ENCODE measurements around the gene CHST8.

CHST8 gene, protein sequence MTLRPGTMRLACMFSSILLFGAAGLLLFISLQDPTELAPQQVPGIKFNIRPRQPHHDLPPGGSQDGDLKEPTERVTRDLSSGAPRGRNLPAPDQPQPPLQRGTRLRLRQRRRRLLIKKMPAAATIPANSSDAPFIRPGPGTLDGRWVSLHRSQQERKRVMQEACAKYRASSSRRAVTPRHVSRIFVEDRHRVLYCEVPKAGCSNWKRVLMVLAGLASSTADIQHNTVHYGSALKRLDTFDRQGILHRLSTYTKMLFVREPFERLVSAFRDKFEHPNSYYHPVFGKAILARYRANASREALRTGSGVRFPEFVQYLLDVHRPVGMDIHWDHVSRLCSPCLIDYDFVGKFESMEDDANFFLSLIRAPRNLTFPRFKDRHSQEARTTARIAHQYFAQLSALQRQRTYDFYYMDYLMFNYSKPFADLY

DNA sequence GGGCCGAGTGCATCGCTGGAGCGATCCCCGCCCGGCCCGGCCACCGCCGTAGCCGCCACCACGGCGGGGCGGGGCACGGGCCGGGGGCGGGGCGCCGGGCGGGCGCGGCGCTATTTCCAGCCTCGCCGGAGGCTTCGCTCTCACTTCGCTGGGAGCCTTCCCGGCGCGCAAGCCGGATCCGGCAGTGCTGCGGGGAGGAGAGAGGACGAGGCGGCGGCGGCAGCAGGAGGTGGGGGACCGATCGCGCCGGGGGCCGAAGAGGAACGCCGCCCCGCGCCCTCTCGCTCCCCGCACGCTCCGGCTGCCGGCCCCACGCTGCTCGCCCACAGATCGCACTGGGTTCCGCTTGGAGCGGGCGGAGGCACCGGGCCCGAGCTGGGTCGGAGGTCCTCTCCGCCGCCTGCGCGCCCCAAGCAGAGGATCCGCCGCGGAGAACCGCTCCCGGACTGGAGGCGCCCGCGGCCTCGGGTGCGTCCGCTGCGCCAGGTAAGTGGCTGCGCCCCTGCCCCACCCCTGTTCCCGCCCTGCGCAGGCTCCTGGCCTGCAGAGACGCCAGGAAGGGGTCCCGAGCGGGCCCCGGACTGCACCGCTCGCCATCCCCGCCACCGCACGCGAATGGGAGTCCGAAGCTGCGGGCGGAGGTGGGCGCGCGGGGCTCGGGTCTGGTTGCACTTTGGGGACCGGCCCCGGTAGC is at the start of gene CHST8:
Gene CHST8 (plus strand): TSS at position 143 of the 694 bp plus-strand sequence. CDS start 67,309 bp downstream, outside the sequence.
- TF ChIP-seq, protein P1, sequence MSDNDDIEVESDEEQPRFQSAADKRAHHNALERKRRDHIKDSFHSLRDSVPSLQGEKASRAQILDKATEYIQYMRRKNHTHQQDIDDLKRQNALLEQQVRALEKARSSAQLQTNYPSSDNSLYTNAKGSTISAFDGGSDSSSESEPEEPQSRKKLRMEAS (IDR thresholded peaks at IDR 0.05) = no peak
- TF ChIP-seq NFIC (IDR thresholded peaks at IDR 0.05) = no peak
- TF ChIP-seq TAF1 (IDR thresholded peaks at IDR 0.05; ENCODE audit: low read depth) = no peak

DNA sequence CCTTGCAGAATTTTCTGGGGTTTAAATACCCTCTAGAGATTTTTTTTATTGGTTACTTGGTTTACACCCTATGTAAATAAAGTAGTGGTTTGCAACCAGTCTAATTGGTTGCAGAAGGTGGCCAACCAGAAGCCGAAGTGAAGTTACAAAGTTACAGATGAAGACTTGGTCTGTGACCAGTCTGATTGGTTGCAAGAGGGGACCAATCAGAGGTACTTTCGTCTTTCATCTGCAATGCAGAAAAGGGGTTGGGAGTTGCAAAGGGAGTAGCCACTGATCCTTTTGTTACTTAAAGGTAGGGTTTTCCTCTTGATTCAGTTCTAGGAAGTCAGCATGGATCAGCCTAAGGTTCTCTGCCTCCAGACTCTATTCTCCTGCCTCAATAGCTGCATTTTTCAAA is 48.8 kb upstream of the CHST8 start:
- TF ChIP-seq FOXM1 (IDR thresholded peaks at IDR 0.05; ENCODE audit: borderline replicate concordance, low read depth) = no peak
- TF ChIP-seq YY1 (IDR thresholded peaks at IDR 0.05; ENCODE audit: low read depth) = no peak
- TF ChIP-seq, protein P1 (IDR thresholded peaks at IDR 0.05) = no peak
- TF ChIP-seq ZBTB7A (IDR thresholded peaks at IDR 0.05; ENCODE audit: low read depth) = no peak
- no peak for TF ChIP-seq TAF1 (IDR thresholded peaks at IDR 0.05; ENCODE audit: low read depth)
- no peak for TF ChIP-seq NFIC (IDR thresholded peaks at IDR 0.05)
- TF ChIP-seq RAD21 (IDR thresholded peaks at IDR 0.05; ENCODE audit: low read depth) = no peak
- TF ChIP-seq, protein P2, sequence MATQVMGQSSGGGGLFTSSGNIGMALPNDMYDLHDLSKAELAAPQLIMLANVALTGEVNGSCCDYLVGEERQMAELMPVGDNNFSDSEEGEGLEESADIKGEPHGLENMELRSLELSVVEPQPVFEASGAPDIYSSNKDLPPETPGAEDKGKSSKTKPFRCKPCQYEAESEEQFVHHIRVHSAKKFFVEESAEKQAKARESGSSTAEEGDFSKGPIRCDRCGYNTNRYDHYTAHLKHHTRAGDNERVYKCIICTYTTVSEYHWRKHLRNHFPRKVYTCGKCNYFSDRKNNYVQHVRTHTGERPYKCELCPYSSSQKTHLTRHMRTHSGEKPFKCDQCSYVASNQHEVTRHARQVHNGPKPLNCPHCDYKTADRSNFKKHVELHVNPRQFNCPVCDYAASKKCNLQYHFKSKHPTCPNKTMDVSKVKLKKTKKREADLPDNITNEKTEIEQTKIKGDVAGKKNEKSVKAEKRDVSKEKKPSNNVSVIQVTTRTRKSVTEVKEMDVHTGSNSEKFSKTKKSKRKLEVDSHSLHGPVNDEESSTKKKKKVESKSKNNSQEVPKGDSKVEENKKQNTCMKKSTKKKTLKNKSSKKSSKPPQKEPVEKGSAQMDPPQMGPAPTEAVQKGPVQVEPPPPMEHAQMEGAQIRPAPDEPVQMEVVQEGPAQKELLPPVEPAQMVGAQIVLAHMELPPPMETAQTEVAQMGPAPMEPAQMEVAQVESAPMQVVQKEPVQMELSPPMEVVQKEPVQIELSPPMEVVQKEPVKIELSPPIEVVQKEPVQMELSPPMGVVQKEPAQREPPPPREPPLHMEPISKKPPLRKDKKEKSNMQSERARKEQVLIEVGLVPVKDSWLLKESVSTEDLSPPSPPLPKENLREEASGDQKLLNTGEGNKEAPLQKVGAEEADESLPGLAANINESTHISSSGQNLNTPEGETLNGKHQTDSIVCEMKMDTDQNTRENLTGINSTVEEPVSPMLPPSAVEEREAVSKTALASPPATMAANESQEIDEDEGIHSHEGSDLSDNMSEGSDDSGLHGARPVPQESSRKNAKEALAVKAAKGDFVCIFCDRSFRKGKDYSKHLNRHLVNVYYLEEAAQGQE (IDR thresholded peaks at IDR 0.05; ENCODE audit: low read depth) = no peak
- no peak for TF ChIP-seq EGR1 (IDR thresholded peaks at IDR 0.05)
- no peak for TF ChIP-seq CREB1 (IDR thresholded peaks at IDR 0.05; ENCODE audit: low read depth)
- no peak for TF ChIP-seq EP300 (IDR thresholded peaks at IDR 0.05; ENCODE audit: borderline replicate concordance)
- TF ChIP-seq, protein P3, sequence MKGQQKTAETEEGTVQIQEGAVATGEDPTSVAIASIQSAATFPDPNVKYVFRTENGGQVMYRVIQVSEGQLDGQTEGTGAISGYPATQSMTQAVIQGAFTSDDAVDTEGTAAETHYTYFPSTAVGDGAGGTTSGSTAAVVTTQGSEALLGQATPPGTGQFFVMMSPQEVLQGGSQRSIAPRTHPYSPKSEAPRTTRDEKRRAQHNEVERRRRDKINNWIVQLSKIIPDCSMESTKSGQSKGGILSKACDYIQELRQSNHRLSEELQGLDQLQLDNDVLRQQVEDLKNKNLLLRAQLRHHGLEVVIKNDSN (IDR thresholded peaks at IDR 0.05) = no peak
- no peak for TF ChIP-seq CEBPB (IDR thresholded peaks at IDR 0.05)

DNA sequence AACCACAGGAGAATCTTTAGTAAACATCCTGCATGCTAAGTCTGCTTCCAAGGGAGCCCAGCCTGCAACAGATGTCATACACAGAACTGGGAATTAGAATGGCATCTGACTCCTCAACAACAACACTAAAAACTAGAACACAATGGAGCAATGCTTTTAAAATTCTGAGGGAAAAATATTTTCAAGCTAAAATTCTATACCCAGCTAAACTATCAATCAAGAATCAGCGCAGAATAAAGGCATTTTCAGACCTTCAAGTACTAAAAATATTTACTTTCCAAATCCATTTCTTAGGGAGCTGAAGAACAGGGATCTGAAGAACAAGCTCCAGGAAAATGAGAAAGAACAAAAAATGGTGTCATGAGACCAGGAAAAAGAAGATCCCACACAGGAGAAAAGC is 46.9 kb upstream of the CHST8 start:
- TF ChIP-seq CREB1 (IDR thresholded peaks at IDR 0.05; ENCODE audit: low read depth) (no peak), CEBPB (IDR thresholded peaks at IDR 0.05) (no peak)
- TF ChIP-seq, protein P1 (IDR thresholded peaks at IDR 0.05) = no peak

DNA sequence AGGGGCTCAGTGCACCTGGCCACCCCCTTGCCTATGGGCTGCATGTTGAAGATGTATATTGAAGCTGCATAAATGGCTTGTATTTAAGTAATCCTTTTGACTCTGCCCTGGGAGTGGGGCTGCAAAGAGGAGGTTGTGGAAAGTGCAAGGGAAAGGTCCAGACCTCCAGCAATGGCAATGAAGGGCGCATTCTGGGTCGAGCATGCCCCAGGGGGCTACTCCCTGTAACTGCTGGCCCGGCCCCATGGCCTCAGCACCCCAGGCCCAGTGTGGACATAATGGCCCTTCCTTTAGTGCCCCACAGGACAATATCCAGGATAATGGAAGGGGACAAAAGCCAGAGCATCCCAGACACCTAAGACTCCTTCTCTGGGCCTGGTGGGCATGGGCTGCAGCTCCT is 43.1 kb upstream of the CHST8 start:
- TF ChIP-seq ZBTB7A (IDR thresholded peaks at IDR 0.05; ENCODE audit: low read depth) (no peak), EP300 (IDR thresholded peaks at IDR 0.05; ENCODE audit: borderline replicate concordance) (no peak), YY1 (IDR thresholded peaks at IDR 0.05; ENCODE audit: low read depth) (no peak), CREB1 (IDR thresholded peaks at IDR 0.05; ENCODE audit: low read depth) (no peak), TCF12 (IDR thresholded peaks at IDR 0.05; ENCODE audit: low read depth) (no peak), NFIC (IDR thresholded peaks at IDR 0.05) (no peak), EGR1 (IDR thresholded peaks at IDR 0.05) (no peak), RAD21 (IDR thresholded peaks at IDR 0.05; ENCODE audit: low read depth) (no peak), FOXM1 (IDR thresholded peaks at IDR 0.05; ENCODE audit: borderline replicate concordance, low read depth) (no peak), CEBPB (IDR thresholded peaks at IDR 0.05) (no peak), TAF1 (IDR thresholded peaks at IDR 0.05; ENCODE audit: low read depth) (no peak), TEAD4 (IDR thresholded peaks at IDR 0.05) (no peak)
- TF ChIP-seq, protein P2 (IDR thresholded peaks at IDR 0.05; ENCODE audit: low read depth) = no peak
- TF ChIP-seq, protein P3 (IDR thresholded peaks at IDR 0.05) = no peak
- TF ChIP-seq, protein P1 (IDR thresholded peaks at IDR 0.05) = no peak

DNA sequence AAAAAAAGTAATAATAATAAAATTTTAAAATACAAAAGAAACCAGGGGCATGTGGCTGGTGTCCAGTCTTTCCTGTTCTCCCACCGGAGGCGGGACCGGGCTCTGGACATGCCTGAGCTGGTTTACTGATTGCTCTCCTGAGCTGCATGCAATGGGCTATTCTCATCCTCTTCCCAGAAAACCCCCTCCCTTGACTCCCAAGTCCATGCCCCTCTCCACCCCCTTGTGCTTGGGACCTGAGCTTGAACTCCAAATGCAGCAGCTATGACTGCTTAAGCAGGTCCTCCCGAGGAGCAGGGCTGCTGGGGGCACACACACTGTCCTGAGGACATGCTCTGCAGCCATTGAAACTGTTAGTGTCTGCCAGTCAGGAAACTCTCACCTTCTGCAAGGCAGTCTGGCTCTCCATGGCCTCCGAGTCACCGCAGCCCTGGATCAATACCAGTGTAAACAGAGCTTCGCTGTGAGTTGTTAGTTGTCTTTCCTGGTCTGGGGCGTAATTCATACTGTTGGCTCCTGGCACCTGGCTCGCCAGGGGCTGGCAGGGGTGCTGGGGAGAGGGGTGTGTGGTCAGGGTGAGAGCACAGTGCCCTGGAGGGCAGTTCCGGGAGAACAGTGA is 41.6 kb upstream of the CHST8 start:
- TF ChIP-seq YY1 (IDR thresholded peaks at IDR 0.05; ENCODE audit: low read depth) = no peak
- no peak for TF ChIP-seq FOXM1 (IDR thresholded peaks at IDR 0.05; ENCODE audit: borderline replicate concordance, low read depth)
- TF ChIP-seq, protein P1 (IDR thresholded peaks at IDR 0.05) = no peak
- TF ChIP-seq TEAD4 (IDR thresholded peaks at IDR 0.05) = no peak
- no peak for TF ChIP-seq EP300 (IDR thresholded peaks at IDR 0.05; ENCODE audit: borderline replicate concordance)
- no peak for TF ChIP-seq TCF12 (IDR thresholded peaks at IDR 0.05; ENCODE audit: low read depth)
- TF ChIP-seq, protein P2 (IDR thresholded peaks at IDR 0.05; ENCODE audit: low read depth) = no peak
- TF ChIP-seq, protein P3 (IDR thresholded peaks at IDR 0.05) = no peak
- TF ChIP-seq RAD21 (IDR thresholded peaks at IDR 0.05; ENCODE audit: low read depth) = no peak
- no peak for TF ChIP-seq CREB1 (IDR thresholded peaks at IDR 0.05; ENCODE audit: low read depth)
- no peak for TF ChIP-seq ZBTB7A (IDR thresholded peaks at IDR 0.05; ENCODE audit: low read depth)
- no peak for TF ChIP-seq TAF1 (IDR thresholded peaks at IDR 0.05; ENCODE audit: low read depth)
- TF ChIP-seq NFIC (IDR thresholded peaks at IDR 0.05) = no peak
